Activated T-helper 17 cell treated with anti-CD3 and anti-CD28 coated beads, Interleukin-2, amount 50 U/mL, for 72 hours (primary cell): ENCODE results near the gene COL4A2. TPM values are rescaled to one million over a fixed set of nuclear protein-coding genes. Genes with fewer than 3 reads are reported as not detected.
"Not testable (repeated sequence)": the region's sequence is repeated elsewhere in the genome, so short reads cannot be mapped to it uniquely, and the experiment has no call there.

Experiments used
- ATAC-seq: fragments of 150-1000 bp; cut with Tn5 transposase; replicated peaks from 2 replicates; pipeline ENCODE4 v1.10.0; 2021; ENCODE audit warnings: mild to moderate bottlenecking, moderate library complexity
- H3K27ac Mint-ChIP-seq: one replicate; pipeline ENCODE4 v1.8.0; 2022; ENCODE audit warnings: mixed read lengths
- H3K27me3 Mint-ChIP-seq: one replicate; pipeline ENCODE4 v1.8.0; 2022; ENCODE audit warnings: mixed read lengths
- H3K36me3 Mint-ChIP-seq: one replicate; pipeline ENCODE4 v1.8.0; 2022; ENCODE audit warnings: low read depth, mild to moderate bottlenecking, mixed read lengths
- H3K4me1 Mint-ChIP-seq: one replicate; pipeline ENCODE4 v1.8.0; 2022; ENCODE audit warnings: mixed read lengths
- H3K4me3 Mint-ChIP-seq: one replicate; pipeline ENCODE4 v1.8.0; 2022; ENCODE audit warnings: mild to moderate bottlenecking, mixed read lengths
- H3K9me3 Mint-ChIP-seq: one replicate; pipeline ENCODE4 v1.8.0; 2022; ENCODE audit warnings: mixed read lengths
- total RNA-seq, 2 donors: library from RNA; stranded (reverse); gene quantifications; one replicate each; pipeline ENCODE4 v1.2.3, GENCODE V29; 2022

Gene COL4A2
- total RNA-seq, 2 donors from 2014 or later: 0.56 TPM; not detected in 1

- Mint-ChIP-seq H3K36me3 (no peaks in the 10 kb centered on the region), H3K27ac (no peak overlapping the region), H3K9me3 (no peaks in the 10 kb centered on the region), H3K27me3 (peaks cover 66% of the 10 kb centered on the region), H3K4me3 (no peak overlapping the region), H3K4me1 (peaks cover 4% of the 10 kb centered on the region)
- ATAC-seq: no peak
Measured at GRCh38 chr13:110304256-110304655, 2.8 kb upstream of the COL4A2 start.

- Mint-ChIP-seq H3K27ac (no peak overlapping the region), H3K27me3 (peaks cover 65% of the 10 kb centered on the region), H3K4me3 (no peak overlapping the region), H3K36me3 (no peaks in the 10 kb centered on the region), H3K9me3 (no peaks in the 10 kb centered on the region), H3K4me1 (peaks cover 4% of the 10 kb centered on the region)
- ATAC-seq: no peak
Measured at GRCh38 chr13:110305001-110305400, 2.1 kb upstream of the COL4A2 start.

- ATAC-seq: no peak
- Mint-ChIP-seq H3K27ac (no peak overlapping the region), H3K9me3 (no peaks in the 10 kb centered on the region), H3K27me3 (peaks cover 65% of the 10 kb centered on the region), H3K36me3 (no peaks in the 10 kb centered on the region), H3K4me1 (peaks cover 4% of the 10 kb centered on the region), H3K4me3 (no peak overlapping the region)
Measured at GRCh38 chr13:110305544-110305943, 1.5 kb upstream of the COL4A2 start.

GRCh38 chr13:110305949-110306339, 1.1 kb upstream of the COL4A2 start:
- Mint-ChIP-seq H3K36me3 (no peaks in the 10 kb centered on the region), H3K27me3 (peaks cover 65% of the 10 kb centered on the region), H3K4me3 (no peak overlapping the region), H3K9me3 (no peaks in the 10 kb centered on the region), H3K27ac (no peak overlapping the region), H3K4me1 (peaks cover 4% of the 10 kb centered on the region)
- ATAC-seq: no peak

- Mint-ChIP-seq H3K4me1 (peaks cover 4% of the 10 kb centered on the region), H3K27me3 (peaks cover 64% of the 10 kb centered on the region), H3K4me3 (no peak overlapping the region), H3K36me3 (no peaks in the 10 kb centered on the region), H3K27ac (no peak overlapping the region), H3K9me3 (no peaks in the 10 kb centered on the region)
- no peak for ATAC-seq
Measured at GRCh38 chr13:110306340-110306959, 634 bp upstream of the COL4A2 start.

- Mint-ChIP-seq H3K27ac (no peak overlapping the region), H3K9me3 (no peaks in the 10 kb centered on the region), H3K36me3 (no peaks in the 10 kb centered on the region), H3K4me1 (peaks cover 4% of the 10 kb centered on the region), H3K4me3 (no peak overlapping the region), H3K27me3 (peaks cover 63% of the 10 kb centered on the region)
- no peak for ATAC-seq
Measured at GRCh38 chr13:110307767-110308655, 927 bp downstream of the COL4A2 start.

GRCh38 chr13:110308656-110309359, 1.7 kb downstream of the COL4A2 start:
- Mint-ChIP-seq H3K9me3 (no peaks in the 10 kb centered on the region), H3K4me1 (peaks cover 4% of the 10 kb centered on the region), H3K27me3 (peaks cover 57% of the 10 kb centered on the region), H3K4me3 (no peak overlapping the region), H3K27ac (no peak overlapping the region), H3K36me3 (no peaks in the 10 kb centered on the region)
- ATAC-seq: no peak

- no peak for ATAC-seq
- H3K36me3 Mint-ChIP-seq: no peaks in the 10 kb centered on the region
- H3K27me3 Mint-ChIP-seq: peaks cover 53% of the 10 kb centered on the region
- H3K4me1 Mint-ChIP-seq: peaks cover 4% of the 10 kb centered on the region
- no peak overlapping the region for H3K27ac Mint-ChIP-seq
- no peak overlapping the region for H3K4me3 Mint-ChIP-seq
- H3K9me3 Mint-ChIP-seq: no peaks in the 10 kb centered on the region
Measured at GRCh38 chr13:110309661-110310524, 2.8 kb downstream of the COL4A2 start.

- peaks cover 48% of the 10 kb centered on the region for H3K27me3 Mint-ChIP-seq
- H3K9me3 Mint-ChIP-seq: no peaks in the 10 kb centered on the region
- no peak overlapping the region for H3K27ac Mint-ChIP-seq
- no peak for ATAC-seq
- H3K4me1 Mint-ChIP-seq: peaks cover 4% of the 10 kb centered on the region
- no peak overlapping the region for H3K4me3 Mint-ChIP-seq
- H3K36me3 Mint-ChIP-seq: no peaks in the 10 kb centered on the region
Measured at GRCh38 chr13:110310541-110311442, 3.7 kb downstream of the COL4A2 start.

GRCh38 chr13:110311443-110312338, 4.6 kb downstream of the COL4A2 start:
- H3K4me3 Mint-ChIP-seq: no peak overlapping the region
- no peak overlapping the region for H3K27ac Mint-ChIP-seq
- no peaks in the 10 kb centered on the region for H3K9me3 Mint-ChIP-seq

GRCh38 chr13:110312339-110313031, 5.4 kb downstream of the COL4A2 start:
- Mint-ChIP-seq H3K4me1 (peaks cover 4% of the 10 kb centered on the region), H3K27ac (no peak overlapping the region), H3K36me3 (no peaks in the 10 kb centered on the region), H3K27me3 (peaks cover 50% of the 10 kb centered on the region), H3K4me3 (no peak overlapping the region), H3K9me3 (no peaks in the 10 kb centered on the region)
- no peak for ATAC-seq

More at GRCh38 chr13:110311443-110312338, 4.6 kb downstream of the COL4A2 start:
- peaks cover 4% of the 10 kb centered on the region for H3K4me1 Mint-ChIP-seq
- no peak for ATAC-seq
- peaks cover 47% of the 10 kb centered on the region for H3K27me3 Mint-ChIP-seq
- no peaks in the 10 kb centered on the region for H3K36me3 Mint-ChIP-seq

GRCh38 chr13:110313261-110313660, 6.2 kb downstream of the COL4A2 start:
- H3K4me1 Mint-ChIP-seq, ATAC-seq, H3K27ac Mint-ChIP-seq, H3K4me3 Mint-ChIP-seq, H3K9me3 Mint-ChIP-seq, H3K36me3 Mint-ChIP-seq: not testable (repeated sequence)
- peaks cover 46% of the 10 kb centered on the region for H3K27me3 Mint-ChIP-seq
